Smooth muscle cell (in vitro differentiated cells): ENCODE measurements around the gene PIANP. TPM values are rescaled to one million over a fixed set of nuclear protein-coding genes. Genes with fewer than 3 reads are reported as not detected.

Experiments used
- DNase-seq: peaks from one replicate; lab custom pipeline; 2025; ENCODE audit not compliant: unreplicated experiment; lab: John Stamatoyannopoulos, UW
- H2AFZ ChIP-seq: fragments of 200-600 bp; sonication (generic); 2 replicates; pipeline ENCODE4 v1.6.0; 2016; ENCODE audit warnings: antibody characterized with exemption, low read depth, mild to moderate bottlenecking
- H3F3A ChIP-seq: fragments of 200-600 bp; sonication (generic); 2 replicates; pipeline ENCODE4 v1.6.0; 2017; ENCODE audit warnings: antibody characterized with exemption, low read depth
- H3K27ac ChIP-seq: fragments of 200-600 bp; sonication (generic); 2 replicates; pipeline ENCODE4 v1.5.1; 2016; ENCODE audit warnings: low read depth, mild to moderate bottlenecking
- H3K27me3 ChIP-seq: fragments of 200-600 bp; sonication (generic); 2 replicates; pipeline ENCODE4 v1.6.1; 2016; ENCODE audit warnings: low read depth, mild to moderate bottlenecking
- H3K36me3 ChIP-seq: fragments of 200-600 bp; sonication (generic); 2 replicates; pipeline ENCODE4 v1.5.1; 2016; ENCODE audit warnings: low read depth
- H3K4me1 ChIP-seq: fragments of 200-600 bp; sonication (generic); 2 replicates; pipeline ENCODE4 v1.5.1; 2016; ENCODE audit warnings: low read depth
- H3K4me2 ChIP-seq: fragments of 200-600 bp; sonication (generic); 2 replicates; pipeline ENCODE4 v1.6.0; 2016; ENCODE audit warnings: mild to moderate bottlenecking
- H3K4me3 ChIP-seq: fragments of 200-600 bp; sonication (generic); 2 replicates; pipeline ENCODE4 v1.5.1; 2016; ENCODE audit warnings: mild to moderate bottlenecking
- H3K79me2 ChIP-seq: fragments of 200-600 bp; sonication (generic); 2 replicates; pipeline ENCODE4 v1.6.0; 2016; ENCODE audit warnings: low read depth, mild to moderate bottlenecking
- H3K9ac ChIP-seq: fragments of 200-600 bp; sonication (generic); 2 replicates; pipeline ENCODE4 v1.6.0; 2016; ENCODE audit warnings: low read depth
- H3K9me3 ChIP-seq: fragments of 200-600 bp; sonication (generic); replicated peaks from 2 replicates; pipeline ENCODE4 v1.5.1; 2016; ENCODE audit warnings: low read depth
- H4K20me1 ChIP-seq: fragments of 200-600 bp; sonication (generic); 2 replicates; pipeline ENCODE4 v1.6.0; 2016; ENCODE audit warnings: low read depth
- WGBS: methylation state at CpG from one replicate; pipeline ENCODE4 v1.1.7; 2016; ENCODE audit warnings: low lambda C conversion rate; 5-methylcytosine and 5-hydroxymethylcytosine counted together
- polyA plus RNA-seq: library from polyadenylated mRNA; unstranded; fragments of >200 nt; fragmentation: Nextera tagmentation; extraction: Ambion mirVana; gene quantifications from 2 replicates; pipeline ENCODE4 v1.2.1, GENCODE V29; 2016
- total RNA-seq: library from RNA; depleted of rRNA; stranded (reverse); fragments of >200 nt; gene quantifications from 2 replicates; pipeline ENCODE4 v1.2.3, GENCODE V29; 2014
- TF ChIP-seq, protein P1 (sequence below): fragments of 200-600 bp; sonication (generic); IDR thresholded peaks from 2 replicates; pipeline ENCODE4 v1.5.1; 2017; ENCODE audit warnings: borderline replicate concordance, mild to moderate bottlenecking, antibody characterized with exemption; ENCODE audit not compliant: insufficient read depth, poor library complexity, severe bottlenecking

The PIANP gene
- total and polyA plus RNA-seq, 2 experiments from 2014 or later, result 3.8 TPM; not detected in 1

DNA sequence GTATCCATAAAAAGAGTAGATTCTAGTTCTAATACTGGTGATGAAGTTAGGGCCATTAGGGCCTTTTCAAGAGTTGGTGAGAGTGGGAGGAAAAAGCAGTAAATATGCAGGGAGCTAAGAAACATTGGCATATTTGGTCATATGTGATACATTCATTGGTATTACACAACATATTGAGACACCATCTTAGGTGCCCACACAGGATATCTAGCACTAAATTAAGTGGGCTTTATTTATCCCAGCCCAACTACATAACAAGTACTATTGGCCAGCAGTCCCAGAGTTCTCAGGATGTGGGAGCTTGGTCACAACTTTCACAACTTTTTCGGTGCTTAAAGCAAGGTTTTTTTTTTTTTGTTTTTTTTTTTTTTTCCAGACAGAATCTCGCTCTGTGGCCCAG lies 35.7 kb downstream of the PIANP start:
- 83% methylated on average over 2 of the region's 2 CpGs for WGBS

DNA sequence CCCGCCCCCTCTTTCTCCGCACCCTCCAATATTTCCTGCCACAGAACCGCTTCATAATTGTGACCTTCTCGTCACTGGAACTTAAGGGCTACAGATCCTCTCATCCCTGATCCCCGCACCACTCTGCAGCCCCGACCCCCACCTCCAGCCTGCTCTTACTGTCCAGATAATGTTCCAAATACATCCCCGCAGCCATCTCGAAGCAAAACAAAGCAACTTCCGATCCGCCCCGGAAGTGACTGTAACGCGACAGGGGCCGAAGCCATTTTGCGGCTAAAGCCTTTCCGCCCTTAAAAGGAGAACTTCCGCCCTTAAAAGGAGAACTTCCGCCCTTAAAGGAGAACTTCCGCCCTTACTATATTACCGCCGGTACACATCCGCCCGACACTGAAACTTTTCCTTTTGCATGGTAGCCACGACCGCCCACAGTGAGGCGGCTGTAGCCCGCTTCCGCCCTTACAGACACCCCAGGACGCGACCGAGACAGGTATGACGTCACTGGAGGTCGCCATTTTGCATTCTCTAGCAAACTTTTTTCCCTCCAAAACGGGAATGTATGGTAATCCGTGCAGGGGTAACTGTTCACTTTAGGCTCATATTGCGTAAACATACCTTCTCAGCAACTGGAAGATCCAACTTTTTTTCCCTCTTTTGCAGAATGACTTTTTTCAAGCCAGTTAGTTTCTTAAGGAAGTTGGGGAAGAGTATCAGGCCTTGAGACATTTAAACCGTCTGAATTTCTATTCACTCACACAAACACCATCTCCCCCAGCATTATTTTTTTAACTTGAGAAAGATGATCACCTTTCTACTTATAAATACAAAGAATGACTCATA lies 37.5 kb downstream of the PIANP start, which contains the start of gene ING4:
TSS of gene ING4 (minus strand) at position 214 of the 837 bp plus-strand sequence. CDS start at position 196, 18 bp downstream.
- Histone ChIP-seq H4K20me1 (no peaks in the 10 kb centered on the region), H3K79me2 (peaks cover 22% of the 10 kb centered on the region), H3K9ac (peak within 1 kb of the TSS; percentile 81), H3K4me2 (peak within 1 kb of the TSS; percentile 90), H3K27ac (peak within 1 kb of the TSS; percentile 79), H3K9me3 (no peaks in the 10 kb centered on the region), H3K4me3 (peak within 1 kb of the TSS; percentile 75), H3K27me3 (no peaks in the 10 kb centered on the region), H2AFZ (peak within 1 kb of the TSS; percentile 81), H3K36me3 (no peaks in the 10 kb centered on the region), H3K4me1 (peaks cover 11% of the 10 kb centered on the region), H3F3A (peaks cover 26% of the 10 kb centered on the region)
- peak; percentile 71 for DNase-seq
- TF ChIP-seq, protein P1, sequence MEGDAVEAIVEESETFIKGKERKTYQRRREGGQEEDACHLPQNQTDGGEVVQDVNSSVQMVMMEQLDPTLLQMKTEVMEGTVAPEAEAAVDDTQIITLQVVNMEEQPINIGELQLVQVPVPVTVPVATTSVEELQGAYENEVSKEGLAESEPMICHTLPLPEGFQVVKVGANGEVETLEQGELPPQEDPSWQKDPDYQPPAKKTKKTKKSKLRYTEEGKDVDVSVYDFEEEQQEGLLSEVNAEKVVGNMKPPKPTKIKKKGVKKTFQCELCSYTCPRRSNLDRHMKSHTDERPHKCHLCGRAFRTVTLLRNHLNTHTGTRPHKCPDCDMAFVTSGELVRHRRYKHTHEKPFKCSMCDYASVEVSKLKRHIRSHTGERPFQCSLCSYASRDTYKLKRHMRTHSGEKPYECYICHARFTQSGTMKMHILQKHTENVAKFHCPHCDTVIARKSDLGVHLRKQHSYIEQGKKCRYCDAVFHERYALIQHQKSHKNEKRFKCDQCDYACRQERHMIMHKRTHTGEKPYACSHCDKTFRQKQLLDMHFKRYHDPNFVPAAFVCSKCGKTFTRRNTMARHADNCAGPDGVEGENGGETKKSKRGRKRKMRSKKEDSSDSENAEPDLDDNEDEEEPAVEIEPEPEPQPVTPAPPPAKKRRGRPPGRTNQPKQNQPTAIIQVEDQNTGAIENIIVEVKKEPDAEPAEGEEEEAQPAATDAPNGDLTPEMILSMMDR, result no peak
- 3% methylated on average over 35 of the region's 37 CpGs for WGBS

More for the DNA sequence above, 35.7 kb downstream of the PIANP start:
- Histone ChIP-seq H3K27ac (no peak overlapping the region), H4K20me1 (no peaks in the 10 kb centered on the region), H3K9me3 (no peaks in the 10 kb centered on the region), H3K79me2 (peaks cover 22% of the 10 kb centered on the region), H3K4me2 (no peak overlapping the region), H2AFZ (no peak overlapping the region), H3K9ac (no peak overlapping the region), H3K4me1 (peaks cover 11% of the 10 kb centered on the region), H3K36me3 (peaks cover 8% of the 10 kb centered on the region), H3F3A (peaks cover 29% of the 10 kb centered on the region), H3K4me3 (no peak overlapping the region), H3K27me3 (no peaks in the 10 kb centered on the region)
- TF ChIP-seq, protein P1, result no peak
- no peak for DNase-seq

DNA sequence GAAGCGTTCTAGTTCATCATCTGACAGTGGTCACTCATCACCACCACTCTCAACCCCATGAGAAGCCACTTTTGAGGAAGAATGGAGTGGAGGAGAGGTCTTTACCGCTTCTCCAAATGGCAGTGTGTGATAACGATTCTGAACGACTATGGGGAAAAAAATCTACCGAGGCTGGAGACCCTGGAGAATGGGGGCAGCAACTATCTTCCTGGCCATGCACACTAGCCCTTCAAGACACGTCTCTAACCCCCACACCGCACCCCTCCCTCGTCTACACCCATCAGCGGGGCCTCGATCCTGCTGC lies 38.1 kb downstream of the PIANP start:
- Histone ChIP-seq H3K9ac (peak overlapping the region; percentile 81), H3K9me3 (no peaks in the 10 kb centered on the region), H3K4me1 (peaks cover 11% of the 10 kb centered on the region), H3F3A (peaks cover 25% of the 10 kb centered on the region), H3K27me3 (no peaks in the 10 kb centered on the region), H3K36me3 (no peaks in the 10 kb centered on the region), H2AFZ (peak overlapping the region; percentile 72), H3K79me2 (peaks cover 22% of the 10 kb centered on the region), H3K27ac (peak overlapping the region; percentile 61), H3K4me3 (peak overlapping the region; percentile 75), H3K4me2 (peak overlapping the region; percentile 90), H4K20me1 (no peaks in the 10 kb centered on the region)
- WGBS, result 7% methylated on average over 10 of the region's 10 CpGs
- no peak for DNase-seq
- TF ChIP-seq, protein P1, result no peak
